GM10248 (cell line): Measurements from ENCODE around the gene CRTC2.

Source experiments
- CTCF ChIA-PET: fragments of 300-600 bp; sonication (Branson Sonifier 250); formaldehyde crosslinking; extraction: SDS; loops from one replicate; lab custom pipeline; 2021; ENCODE audit warnings: antibody characterized with exemption; lab: Yijun Ruan, JAX
- POLR2A ChIA-PET: fragments of 350-650 bp; sonication (Branson Sonifier 250); formaldehyde crosslinking; extraction: SDS; loops from one replicate; lab custom pipeline; 2020; ENCODE audit warnings: antibody characterized with exemption; lab: Yijun Ruan, JAX
- DNase-seq: peaks from one replicate; pipeline ENCODE4 v3.0.0; 2012; ENCODE audit errors: extremely low spot score
- TF ChIP-seq, protein P1 (sequence below): IDR thresholded peaks from 2 replicates; pipeline ENCODE4 v1.5.1; 2012; ENCODE audit warnings: mild to moderate bottlenecking, low read depth; ENCODE audit errors: extremely low read depth, missing control alignments, control extremely low read depth

Gene CRTC2

DNA sequence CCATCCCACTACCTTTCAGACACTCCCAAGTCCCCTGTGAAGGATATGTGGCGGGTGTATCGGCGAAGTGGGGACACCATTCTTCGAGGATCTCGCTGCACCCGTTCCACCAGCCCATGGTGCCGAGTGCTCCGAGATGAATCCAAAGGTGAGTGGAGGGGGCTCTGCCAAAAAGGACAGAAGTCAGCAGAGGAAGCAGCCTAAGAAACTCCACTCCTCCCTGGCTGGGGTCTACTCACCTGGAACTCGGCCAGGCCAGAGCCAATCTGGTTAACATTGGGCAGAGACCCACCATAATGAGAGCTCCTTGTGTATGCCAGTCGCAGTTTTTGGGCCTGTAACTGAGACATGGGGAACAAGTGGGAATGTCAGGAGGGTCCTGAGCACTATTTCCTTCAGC, 3.6 kb downstream of the CRTC2 start:
- CTCF ChIA-PET = interaction anchor here (1.1 to 1.7 kb wide), 3 partner anchors 9 to 31 kb away, joined by 3 to 6 read pairs (median 4); partner anchors contain the start of genes RAB13 and SLC39A1
- DNase-seq = no peak
- TF ChIP-seq, protein P1, sequence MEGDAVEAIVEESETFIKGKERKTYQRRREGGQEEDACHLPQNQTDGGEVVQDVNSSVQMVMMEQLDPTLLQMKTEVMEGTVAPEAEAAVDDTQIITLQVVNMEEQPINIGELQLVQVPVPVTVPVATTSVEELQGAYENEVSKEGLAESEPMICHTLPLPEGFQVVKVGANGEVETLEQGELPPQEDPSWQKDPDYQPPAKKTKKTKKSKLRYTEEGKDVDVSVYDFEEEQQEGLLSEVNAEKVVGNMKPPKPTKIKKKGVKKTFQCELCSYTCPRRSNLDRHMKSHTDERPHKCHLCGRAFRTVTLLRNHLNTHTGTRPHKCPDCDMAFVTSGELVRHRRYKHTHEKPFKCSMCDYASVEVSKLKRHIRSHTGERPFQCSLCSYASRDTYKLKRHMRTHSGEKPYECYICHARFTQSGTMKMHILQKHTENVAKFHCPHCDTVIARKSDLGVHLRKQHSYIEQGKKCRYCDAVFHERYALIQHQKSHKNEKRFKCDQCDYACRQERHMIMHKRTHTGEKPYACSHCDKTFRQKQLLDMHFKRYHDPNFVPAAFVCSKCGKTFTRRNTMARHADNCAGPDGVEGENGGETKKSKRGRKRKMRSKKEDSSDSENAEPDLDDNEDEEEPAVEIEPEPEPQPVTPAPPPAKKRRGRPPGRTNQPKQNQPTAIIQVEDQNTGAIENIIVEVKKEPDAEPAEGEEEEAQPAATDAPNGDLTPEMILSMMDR = no peak
- POLR2A ChIA-PET = interaction anchor here (1.2 kb wide), 1 partner anchor 9 kb away, joined by 3 read pairs; no protein-coding TSS in a partner anchor

DNA sequence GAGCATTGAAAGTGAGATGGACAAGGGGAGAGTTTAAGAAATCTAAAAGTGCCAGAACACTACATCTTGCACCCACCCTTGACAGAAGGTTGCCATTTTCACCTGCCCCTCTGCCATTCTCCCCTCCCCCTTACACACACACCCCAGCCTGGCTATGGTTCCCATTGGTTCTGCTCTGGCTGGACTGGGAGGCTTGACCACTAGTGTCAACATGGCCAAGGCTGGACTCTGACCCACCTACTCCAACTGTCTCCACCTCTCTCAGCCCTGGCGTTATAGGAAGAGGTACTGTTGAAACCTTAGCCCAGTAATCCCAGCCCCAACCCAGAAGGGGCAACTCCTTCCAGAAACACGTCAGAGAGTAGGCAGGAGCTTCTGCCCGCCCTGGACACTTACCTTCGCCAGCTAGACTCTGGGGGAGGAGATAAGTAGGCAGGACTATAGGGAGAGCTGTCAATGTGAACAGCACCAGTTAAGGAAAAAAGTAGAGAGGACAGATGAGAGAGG, 4.5 kb downstream of the CRTC2 start:
- DNase-seq = no peak
- CTCF ChIA-PET = interaction anchor here (0.9 to 1.7 kb wide), 6 partner anchors 8 to 33 kb away, joined by 3 to 6 read pairs (median 4); partner anchors contain the start of genes CREB3L4, RAB13 and SLC39A1
- TF ChIP-seq, protein P1 = no peak
- POLR2A ChIA-PET = interaction anchor here (1.1 kb wide), 1 partner anchor 9 kb away, joined by 5 read pairs; the partner anchor contains the start of gene SLC39A1

DNA sequence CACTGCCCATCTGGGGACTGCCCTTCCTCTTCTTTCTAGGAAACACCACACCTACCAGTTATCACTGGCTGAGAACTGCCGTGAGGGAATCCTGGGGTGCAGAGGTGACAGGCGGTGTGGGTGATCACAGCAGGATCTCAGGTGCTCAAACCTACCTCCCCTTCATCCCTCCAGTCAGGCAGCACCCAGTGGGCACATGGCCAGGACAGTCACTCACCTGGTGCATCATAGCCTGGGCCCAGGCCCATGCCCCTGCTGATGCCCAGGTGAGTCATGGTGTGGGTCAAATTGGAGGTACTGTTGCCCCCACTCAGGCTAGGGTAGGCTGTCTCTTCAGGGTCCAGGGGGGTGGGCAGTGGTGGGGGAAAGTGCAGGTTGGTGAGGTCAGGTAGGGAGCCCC, 6.6 kb downstream of the CRTC2 start:
- TF ChIP-seq, protein P1 = no peak
- CTCF ChIA-PET = no interaction called here
- no peak for DNase-seq
- POLR2A ChIA-PET = no interaction called here

DNA sequence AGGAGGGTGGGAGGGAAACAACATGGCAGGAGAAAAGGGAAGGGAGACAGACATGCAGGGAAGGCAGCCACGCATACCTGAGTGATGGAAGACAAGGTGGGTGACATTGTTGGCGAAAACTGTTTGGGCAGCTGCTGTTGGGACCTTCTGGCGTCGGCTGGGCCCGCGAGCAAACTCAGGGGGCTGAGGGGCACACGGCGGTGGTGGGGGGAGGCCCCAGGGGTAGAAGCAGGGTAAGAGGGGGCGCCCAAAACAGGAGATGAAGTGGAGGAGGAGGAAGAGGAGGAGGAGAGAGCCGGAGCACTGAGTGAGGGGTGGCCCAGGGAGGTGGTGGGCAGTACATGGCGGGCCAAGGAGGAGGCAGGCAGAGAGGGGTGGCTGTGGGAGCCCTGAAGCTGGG, 7.2 kb downstream of the CRTC2 start:
- TF ChIP-seq, protein P1 = no peak
- CTCF ChIA-PET = no interaction called here
- POLR2A ChIA-PET = no interaction called here
- no peak for DNase-seq

DNA sequence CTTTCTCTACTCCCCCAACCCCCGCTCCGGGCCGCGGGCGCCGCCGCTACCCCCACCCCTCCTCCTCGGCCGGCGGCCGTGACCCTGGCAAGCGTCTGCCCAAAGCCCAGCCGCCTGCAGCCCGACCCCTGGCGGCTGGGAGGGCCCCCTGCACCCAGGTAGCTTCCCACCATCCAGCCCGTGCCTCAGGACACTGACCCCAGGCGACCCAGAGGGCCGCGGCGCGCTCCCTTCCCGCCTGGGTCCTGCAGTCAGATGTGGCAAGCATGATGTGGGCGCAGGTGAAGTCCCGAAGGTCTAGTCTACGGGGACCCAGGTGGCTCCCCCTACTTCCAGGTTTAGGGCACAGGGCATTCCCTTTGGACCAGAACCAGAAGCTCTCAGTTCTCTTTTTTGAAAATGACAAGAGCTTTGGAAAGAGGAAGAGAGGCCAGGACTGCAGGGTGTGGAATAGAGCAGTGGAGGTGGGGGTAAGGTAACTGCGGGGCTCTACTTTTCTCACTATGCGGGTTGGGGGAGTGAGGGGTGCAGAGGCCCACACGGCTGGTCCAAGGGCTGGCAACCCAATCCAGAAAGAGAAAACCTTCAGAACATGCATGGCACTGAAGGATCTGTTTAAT, 11.7 kb downstream of the CRTC2 start, which contains the start of gene DENND4B:
Gene DENND4B (minus strand): TSS at position 97 of the 620 bp plus-strand sequence. CDS start 2,344 bp downstream, outside the sequence.
- POLR2A ChIA-PET = interaction anchor here (0.6 to 3.7 kb wide), 13 partner anchors 8 to 224 kb away, joined by 3 to 16 read pairs (median 4); partner anchors contain the start of genes CRTC2, GATAD2B and JTB
- TF ChIP-seq, protein P1 = peak; percentile 96
- DNase-seq = peak; percentile 91
- CTCF ChIA-PET = interaction anchor here (0.7 to 9.0 kb wide), 30 partner anchors 9 to 216 kb away, joined by 3 to 108 read pairs (median 4); partner anchors contain the start of genes CREB3L4, CRTC2, GATAD2B and JTB
